Measurements from ENCODE around the gene STPG2.

STPG2 gene

DNA sequence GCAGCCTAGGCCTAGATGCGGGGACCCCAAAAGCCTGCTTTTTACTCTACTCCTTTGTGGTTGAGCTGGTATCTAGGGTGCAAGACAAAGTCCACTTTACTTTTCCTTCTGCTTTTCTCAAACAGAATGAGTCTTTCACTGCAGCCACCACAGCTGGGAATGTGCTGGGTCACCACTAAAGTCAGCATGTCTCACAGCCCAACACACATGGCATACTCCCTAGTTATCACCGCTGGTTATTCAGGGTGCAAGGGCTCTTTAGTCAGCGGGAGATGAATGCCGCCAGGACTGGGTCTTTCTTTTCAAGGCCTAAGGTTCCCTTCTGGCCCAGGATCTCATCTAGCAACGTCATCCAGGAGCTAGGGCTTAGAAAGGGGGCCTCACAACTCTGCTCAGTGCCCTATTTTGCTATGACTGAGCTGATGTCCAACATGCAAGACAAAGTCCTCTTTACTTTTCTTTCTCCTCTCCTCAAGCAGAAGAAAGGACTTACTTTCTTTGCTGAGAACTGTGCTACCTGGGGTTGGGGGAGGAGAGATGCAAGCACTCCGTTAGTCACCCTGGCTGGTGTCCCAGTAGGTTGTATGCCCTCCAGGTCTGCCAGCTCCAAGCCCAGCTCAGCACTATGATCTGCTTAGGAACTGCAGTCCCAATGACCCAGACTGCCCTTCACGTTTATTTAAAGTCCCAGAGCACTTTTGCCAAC lies 22.9 kb upstream of the STPG2 start:
- no peak overlapping the region for H3K4me3 ChIP-seq (ENCODE audit: low read depth, low read length)
- TF ChIP-seq, protein P1, sequence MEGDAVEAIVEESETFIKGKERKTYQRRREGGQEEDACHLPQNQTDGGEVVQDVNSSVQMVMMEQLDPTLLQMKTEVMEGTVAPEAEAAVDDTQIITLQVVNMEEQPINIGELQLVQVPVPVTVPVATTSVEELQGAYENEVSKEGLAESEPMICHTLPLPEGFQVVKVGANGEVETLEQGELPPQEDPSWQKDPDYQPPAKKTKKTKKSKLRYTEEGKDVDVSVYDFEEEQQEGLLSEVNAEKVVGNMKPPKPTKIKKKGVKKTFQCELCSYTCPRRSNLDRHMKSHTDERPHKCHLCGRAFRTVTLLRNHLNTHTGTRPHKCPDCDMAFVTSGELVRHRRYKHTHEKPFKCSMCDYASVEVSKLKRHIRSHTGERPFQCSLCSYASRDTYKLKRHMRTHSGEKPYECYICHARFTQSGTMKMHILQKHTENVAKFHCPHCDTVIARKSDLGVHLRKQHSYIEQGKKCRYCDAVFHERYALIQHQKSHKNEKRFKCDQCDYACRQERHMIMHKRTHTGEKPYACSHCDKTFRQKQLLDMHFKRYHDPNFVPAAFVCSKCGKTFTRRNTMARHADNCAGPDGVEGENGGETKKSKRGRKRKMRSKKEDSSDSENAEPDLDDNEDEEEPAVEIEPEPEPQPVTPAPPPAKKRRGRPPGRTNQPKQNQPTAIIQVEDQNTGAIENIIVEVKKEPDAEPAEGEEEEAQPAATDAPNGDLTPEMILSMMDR (IDR thresholded peaks at IDR 0.05; ENCODE audit: low read depth, low read length), result no peak

DNA sequence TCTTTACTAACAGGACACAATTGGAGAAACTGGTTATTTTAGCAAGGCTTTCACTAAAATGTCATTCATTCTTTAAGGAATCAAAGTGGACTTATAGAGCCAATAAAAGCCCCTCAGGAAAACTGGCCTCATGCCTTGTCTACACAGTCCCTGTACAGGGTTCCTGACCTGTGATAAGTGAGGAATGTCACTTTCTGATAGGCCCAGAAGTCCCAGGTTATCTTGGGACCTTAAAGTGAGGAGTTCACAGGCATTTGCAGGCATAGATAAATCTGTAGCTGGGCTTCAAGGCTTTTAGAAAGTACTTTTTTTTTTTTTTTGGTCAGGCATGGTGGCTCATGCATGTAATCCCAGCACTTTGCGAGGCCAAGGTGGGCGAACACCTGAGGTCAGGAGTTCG lies 19.4 kb upstream of the STPG2 start:
- TF ChIP-seq, protein P1 (IDR thresholded peaks at IDR 0.05; ENCODE audit: low read depth, low read length), result no peak
- no peak overlapping the region for H3K4me3 ChIP-seq (ENCODE audit: low read depth, low read length)

DNA sequence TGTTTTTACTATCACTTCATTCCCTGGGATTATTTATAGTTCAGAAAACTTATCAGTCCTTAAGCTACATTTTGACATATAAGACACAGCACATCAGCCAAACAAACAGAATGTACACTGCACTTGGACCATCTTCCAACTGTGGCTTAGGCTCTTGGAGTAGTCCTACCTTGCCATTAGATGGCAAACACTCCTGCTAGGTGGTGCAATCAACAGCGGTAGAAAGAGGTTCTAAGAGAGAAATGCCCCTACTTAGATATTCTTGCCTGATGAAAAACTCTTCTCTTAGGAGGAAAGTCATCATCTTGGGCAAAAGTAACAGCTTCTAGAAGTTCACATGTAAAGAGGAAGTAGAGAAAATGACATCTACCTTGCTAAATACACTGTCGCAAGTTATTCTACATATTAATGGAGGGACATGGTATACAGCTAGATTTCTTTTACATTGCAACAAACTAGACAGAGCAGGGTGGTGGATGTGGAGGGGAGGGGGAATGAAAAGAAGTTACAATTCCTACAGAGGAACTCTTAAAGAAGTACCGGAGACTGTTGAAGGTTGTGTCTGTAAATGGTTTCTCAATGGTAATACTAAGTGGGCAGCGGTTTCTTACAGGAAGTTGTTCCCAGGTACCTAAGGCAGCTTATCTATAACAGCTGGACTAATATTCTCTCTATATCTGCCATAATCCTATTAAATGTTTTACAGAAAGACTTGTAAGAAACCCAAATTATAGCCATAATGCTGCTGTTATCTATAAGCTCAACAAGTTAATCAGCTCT lies 8.1 kb upstream of the STPG2 start:
- no peak overlapping the region for H3K4me3 ChIP-seq (ENCODE audit: low read depth, low read length)
- TF ChIP-seq, protein P1 (IDR thresholded peaks at IDR 0.05; ENCODE audit: low read depth, low read length), result no peak

DNA sequence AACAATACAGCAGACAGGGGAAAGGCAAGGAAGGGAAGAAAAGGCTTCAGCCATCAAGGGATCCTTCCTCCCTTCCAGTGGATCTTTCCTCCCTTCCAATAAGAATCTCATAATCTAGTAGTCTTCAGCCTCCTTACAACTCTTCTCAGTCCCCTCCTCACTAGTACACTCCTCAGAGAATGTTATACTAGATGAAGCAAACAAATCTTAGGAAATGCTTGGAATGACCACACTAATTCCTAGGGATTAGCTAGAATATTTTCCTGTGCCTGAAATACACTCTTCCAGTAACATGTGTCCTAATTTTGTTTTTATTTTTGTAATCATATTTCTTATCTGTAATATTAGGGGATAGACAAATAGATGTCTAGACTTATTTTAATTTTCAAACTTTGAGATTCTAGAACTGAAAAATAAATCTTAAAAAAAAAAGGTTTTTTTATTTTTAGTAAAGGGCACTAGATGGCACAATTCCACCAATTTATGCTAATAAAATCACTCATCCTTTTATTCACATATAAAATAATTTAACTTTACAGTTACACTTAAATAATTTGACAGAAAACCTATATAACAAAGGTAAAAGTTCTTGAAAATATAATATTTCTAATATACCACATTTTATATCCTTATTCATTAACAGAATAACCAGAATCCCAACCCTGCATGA lies 7.0 kb upstream of the STPG2 start:
- no peak overlapping the region for H3K4me3 ChIP-seq (ENCODE audit: low read depth, low read length)
- TF ChIP-seq, protein P1 (IDR thresholded peaks at IDR 0.05; ENCODE audit: low read depth, low read length), result no peak

DNA sequence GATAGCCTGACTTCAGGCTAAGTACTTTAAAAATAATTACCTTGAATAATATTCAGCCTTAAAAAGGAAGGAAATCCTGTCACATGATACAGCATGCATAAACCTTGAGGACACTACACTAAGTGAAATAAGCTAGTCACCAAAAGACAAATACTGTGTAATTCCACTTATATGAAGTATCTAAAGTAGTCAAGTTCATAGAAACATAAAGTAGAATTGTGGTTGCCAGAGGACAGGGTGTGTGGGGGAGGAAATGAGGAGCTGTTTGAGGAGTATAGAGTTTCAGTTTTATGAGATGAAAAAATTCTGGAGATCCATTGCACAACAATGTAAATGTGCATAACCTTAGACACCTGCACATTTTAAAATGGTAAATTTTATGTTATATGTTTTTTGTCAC lies 5.6 kb upstream of the STPG2 start:
- no peak overlapping the region for H3K4me3 ChIP-seq (ENCODE audit: low read depth, low read length)
- TF ChIP-seq, protein P1 (IDR thresholded peaks at IDR 0.05; ENCODE audit: low read depth, low read length), result no peak

DNA sequence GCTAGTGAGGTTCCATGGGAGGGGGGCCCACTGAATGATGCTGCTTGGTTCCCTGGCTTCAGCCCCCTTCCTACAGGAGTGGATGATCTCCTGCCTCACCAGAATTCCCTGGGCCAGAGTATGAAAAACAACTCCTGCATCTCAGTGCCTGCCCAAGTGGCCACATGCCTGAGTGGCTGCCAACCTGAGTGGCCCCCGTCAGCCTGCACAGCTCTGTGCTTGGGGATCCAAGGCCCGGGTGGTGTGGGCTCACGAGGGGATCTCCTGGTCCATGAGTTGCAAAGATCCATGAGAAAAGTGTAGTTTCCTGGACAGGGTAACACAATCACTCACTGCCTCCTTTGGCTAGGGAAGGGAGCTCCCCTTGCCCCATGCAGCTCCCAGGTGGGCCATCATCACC lies 17.1 kb downstream of the STPG2 start:
- H3K4me3 ChIP-seq (ENCODE audit: low read depth, low read length), result no peak overlapping the region
- TF ChIP-seq, protein P1 (IDR thresholded peaks at IDR 0.05; ENCODE audit: low read depth, low read length), result no peak

DNA sequence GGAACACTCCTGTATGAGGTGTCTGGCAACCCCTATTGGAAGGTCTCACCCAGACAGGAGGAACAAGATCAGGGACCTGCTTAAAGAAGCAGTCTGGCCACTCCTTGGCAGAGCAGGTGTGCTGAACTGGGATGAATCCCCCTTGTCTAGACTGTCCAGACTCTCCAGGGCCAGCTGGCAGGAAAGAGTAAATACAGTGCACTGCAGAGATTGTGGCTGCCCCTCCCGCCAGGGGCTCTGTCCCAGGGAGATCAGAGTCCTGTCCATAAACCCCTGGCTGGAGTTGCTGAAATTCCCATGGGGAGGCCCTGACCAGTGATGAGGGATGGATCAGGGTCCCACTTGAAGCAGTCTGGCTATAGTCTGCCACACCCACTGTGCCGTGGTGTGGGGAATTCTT lies 17.7 kb downstream of the STPG2 start:
- TF ChIP-seq, protein P1 (IDR thresholded peaks at IDR 0.05; ENCODE audit: low read depth, low read length), result no peak
- H3K4me3 ChIP-seq (ENCODE audit: low read depth, low read length), result no peak overlapping the region

All from WI38 (cell line).